H1 (cell line): ENCODE data around the gene FBXO41. TPM values are rescaled to one million over a fixed set of nuclear protein-coding genes. Genes with fewer than 3 reads are reported as not detected.

ENCODE experiments used
- CTCF ChIA-PET: fragments of 300-600 bp; sonication (Branson Sonifier 250); formaldehyde crosslinking; loops from one replicate; lab custom pipeline; 2021; ENCODE audit not compliant: partially characterized antibody; lab: Charles Lee
- POLR2A ChIA-PET: fragments of 300-600 bp; sonication (Branson Sonifier 250); formaldehyde crosslinking; loops from one replicate; lab custom pipeline; 2021; ENCODE audit warnings: inconsistent platforms; ENCODE audit not compliant: partially characterized antibody; lab: Charles Lee
- DNase-seq, 2 experiments: peaks; one replicate each; pipeline versions ENCODE4 v3.0.0 to v3.0.0-alpha.2; 2010 to 2022; ENCODE audit warnings: low spot score in 2 of 2, low read depth in 1 of 2, mixed read lengths in 1 of 2
- FAIRE-seq: peaks from 2 replicates; lab custom pipeline; 2011; peaks lifted over from hg19 to GRCh38; lab: Jason Lieb, UNC
- H2AFZ ChIP-seq: 2 replicates; pipeline ENCODE4 v1.8.1; 2012; ENCODE audit warnings: low read length, inconsistent platforms
- H2AK5ac ChIP-seq: 2 replicates; pipeline ENCODE4 v1.6.1; 2013; ENCODE audit warnings: low read depth, low read length
- H2BK120ac ChIP-seq: replicated peaks from 2 replicates; pipeline ENCODE3; 2013; ENCODE audit warnings: low read depth, low read length, inconsistent platforms
- H2BK12ac ChIP-seq: 2 replicates; pipeline ENCODE4 v1.6.1; 2013; ENCODE audit warnings: low read depth, low read length
- H2BK15ac ChIP-seq: 2 replicates; pipeline ENCODE4 v1.6.1; 2013; ENCODE audit warnings: low read length
- H2BK20ac ChIP-seq: 2 replicates; pipeline ENCODE4 v1.6.1; 2013; ENCODE audit warnings: low read length
- H2BK5ac ChIP-seq: 2 replicates; pipeline ENCODE4 v1.6.1; 2013; ENCODE audit warnings: low read depth, low read length
- H3K14ac ChIP-seq: 2 replicates; pipeline ENCODE4 v1.6.1; 2013; ENCODE audit warnings: inconsistent platforms; ENCODE audit not compliant: insufficient read length
- H3K18ac ChIP-seq: 2 replicates; pipeline ENCODE4 v1.6.1; 2013; ENCODE audit warnings: low read length; ENCODE audit errors: extremely low read depth
- H3K23ac ChIP-seq: 2 replicates; pipeline ENCODE4 v1.6.1; 2013; ENCODE audit warnings: inconsistent platforms; ENCODE audit not compliant: insufficient read length
- H3K23me2 ChIP-seq: 2 replicates; pipeline ENCODE4 v1.6.1; 2013; ENCODE audit warnings: low read depth, low read length
- H3K27ac ChIP-seq: 2 replicates; pipeline ENCODE4 v1.6.1; 2011; ENCODE audit warnings: low read depth, low read length, inconsistent platforms
- H3K27me3 ChIP-seq, 4 experiments: replicated peaks in 1 of 4; 1 replicate in 1 of 4; 2 replicates in 3 of 4; pipeline versions ENCODE4 v1.6.1 to v1.8.1; 2011 to 2013; ENCODE audit warnings: low read length in 3 of 4, mild to moderate bottlenecking in 3 of 4, inconsistent platforms in 2 of 4, mixed read lengths in 2 of 4, moderate library complexity in 1 of 4; ENCODE audit not compliant: control insufficient read depth in 3 of 4, insufficient read depth in 3 of 4; ENCODE audit errors: extremely low read depth in 1 of 4
- H3K36me3 ChIP-seq, 4 experiments: 2 replicates each; pipeline versions ENCODE4 v1.6.1 to v1.8.1; 2011 to 2013; ENCODE audit warnings: mild to moderate bottlenecking in 4 of 4, low read length in 3 of 4, moderate library complexity in 2 of 4, control low read depth in 1 of 4, inconsistent platforms in 1 of 4; ENCODE audit not compliant: insufficient read depth in 4 of 4, control insufficient read depth in 2 of 4
- H3K4ac ChIP-seq: replicated peaks from 2 replicates; pipeline ENCODE3; 2013; ENCODE audit warnings: low read length, low read depth, mixed read lengths, inconsistent platforms; ENCODE audit not compliant: insufficient read length
- H3K4me1 ChIP-seq, 4 experiments: replicated peaks in 1 of 4; 1 replicate in 1 of 4; 2 replicates in 3 of 4; pipeline versions ENCODE4 v1.6.1 to v1.8.1; 2011 to 2013; ENCODE audit warnings: low read length in 3 of 4, inconsistent platforms in 2 of 4, mixed read lengths in 1 of 4; ENCODE audit not compliant: insufficient read depth in 4 of 4, control insufficient read depth in 3 of 4
- H3K4me2 ChIP-seq, 2 experiments: 2 replicates each; pipeline versions ENCODE4 v1.6.1 to v1.8.1; 2011 to 2013; ENCODE audit warnings: low read depth in 2 of 2, low read length in 2 of 2, control low read depth in 1 of 2, inconsistent platforms in 1 of 2, mild to moderate bottlenecking in 1 of 2; ENCODE audit not compliant: insufficient read depth in 1 of 2
- H3K4me3 ChIP-seq, 4 experiments: fragments of 200-600, 300-600 bp in 1 of 4; sonication (generic), shearing (Covaris generic), sonication (Bioruptor Twin) in 1 of 4; 2 replicates each; pipeline versions ENCODE4 v1.5.1 to v1.8.1; 2011 to 2016; ENCODE audit warnings: low read length in 4 of 4, low read depth in 3 of 4, control low read depth in 2 of 4, inconsistent platforms in 2 of 4, mild to moderate bottlenecking in 2 of 4, mixed read lengths in 1 of 4, moderate library complexity in 1 of 4; ENCODE audit not compliant: insufficient read depth in 2 of 4; ENCODE audit errors: extremely low read depth in 1 of 4
- H3K56ac ChIP-seq: replicated peaks from 2 replicates; pipeline ENCODE3; 2013; ENCODE audit warnings: low read depth, mild to moderate bottlenecking, mixed read lengths, low read length, inconsistent platforms; ENCODE audit not compliant: insufficient read length
- H3K79me1 ChIP-seq: 2 replicates; pipeline ENCODE4 v1.6.1; 2013; ENCODE audit warnings: low read depth, low read length, control low read depth
- H3K79me2 ChIP-seq, 2 experiments: 2 replicates each; pipeline versions ENCODE4 v1.6.1 to v1.8.1; 2012 to 2013; ENCODE audit warnings: low read length in 2 of 2, mild to moderate bottlenecking in 2 of 2, inconsistent platforms in 1 of 2; ENCODE audit not compliant: insufficient read depth in 2 of 2, control insufficient read depth in 1 of 2
- H3K9ac ChIP-seq, 4 experiments: replicated peaks in 1 of 4; 1 replicate in 1 of 4; 2 replicates in 3 of 4; pipeline versions ENCODE4 v1.6.1 to v1.8.1; 2011 to 2013; ENCODE audit warnings: low read depth in 3 of 4, low read length in 3 of 4, control low read depth in 2 of 4, mild to moderate bottlenecking in 2 of 4, moderate library complexity in 2 of 4, inconsistent platforms in 1 of 4; ENCODE audit errors: extremely low read depth in 1 of 4
- H3K9me3 ChIP-seq, 2 experiments: 2 replicates each; pipeline versions ENCODE4 v1.6.1 to v1.8.1; 2012 to 2013; ENCODE audit warnings: mild to moderate bottlenecking in 2 of 2, moderate library complexity in 2 of 2, control low read depth in 1 of 2, inconsistent platforms in 1 of 2, low read depth in 1 of 2, low read length in 1 of 2, mixed read lengths in 1 of 2; ENCODE audit not compliant: insufficient read depth in 2 of 2
- H4K20me1 ChIP-seq, 2 experiments: replicated peaks in 1 of 2; 2 replicates each; pipeline versions ENCODE3 to v1.8.1; 2011 to 2013; ENCODE audit warnings: inconsistent platforms in 2 of 2, low read length in 2 of 2, mild to moderate bottlenecking in 1 of 2; ENCODE audit not compliant: insufficient read depth in 2 of 2, control insufficient read depth in 1 of 2
- H4K5ac ChIP-seq: 2 replicates; pipeline ENCODE4 v1.6.1; 2013; ENCODE audit warnings: low read length, low read depth, mixed read lengths, inconsistent platforms; ENCODE audit not compliant: insufficient read length
- H4K8ac ChIP-seq: 2 replicates; pipeline ENCODE4 v1.8.0; 2013; ENCODE audit warnings: mild to moderate bottlenecking, moderate library complexity, low read length, inconsistent platforms; ENCODE audit not compliant: insufficient read depth; ENCODE audit errors: extremely low read depth
- H4K91ac ChIP-seq: replicated peaks from 2 replicates; pipeline ENCODE3; 2013; ENCODE audit warnings: low read length, mixed read lengths, inconsistent platforms; ENCODE audit not compliant: insufficient read length
- BACH1 ChIP-seq: IDR thresholded peaks from 2 replicates; pipeline ENCODE4 v1.6.1; 2012; ENCODE audit warnings: low read length, improper control_type of control experiment
- CBX8 ChIP-seq: fragments of 300-800, 300-1000 bp; sonication (generic); IDR thresholded peaks from 2 replicates; pipeline ENCODE4 v1.7.1; 2016; ENCODE audit warnings: low read depth, low read length, borderline replicate concordance
- RAD21 ChIP-seq, 2 experiments: IDR thresholded peaks in 1 of 2; conservative IDR thresholded peaks in 1 of 2; 2 replicates each; pipeline ENCODE4 v1.6.1; 2011; ENCODE audit warnings: low read depth in 2 of 2, low read length in 2 of 2, improper control_type of control experiment in 1 of 2, inconsistent platforms in 1 of 2, mild to moderate bottlenecking in 1 of 2, moderate library complexity in 1 of 2
- RBBP5 ChIP-seq: IDR thresholded peaks from 2 replicates; pipeline ENCODE4 v1.7.1; 2012; ENCODE audit warnings: low read depth, mild to moderate bottlenecking, inconsistent platforms, low read length, moderate library complexity, borderline replicate concordance
- RXRA ChIP-seq: IDR thresholded peaks from 2 replicates; pipeline ENCODE4 v1.6.1; 2011; ENCODE audit warnings: low read depth, mild to moderate bottlenecking, low read length, moderate library complexity; ENCODE audit not compliant: insufficient read depth
- SP1 ChIP-seq: IDR thresholded peaks from 2 replicates; pipeline ENCODE4 v1.6.1; 2011; ENCODE audit warnings: low read depth, low read length
- TAF1 ChIP-seq: IDR thresholded peaks from 2 replicates; pipeline ENCODE4 v1.6.1; 2011; ENCODE audit warnings: mild to moderate bottlenecking, low read depth, low read length
- WGBS, 2 experiments: shearing (Covaris generic) in 1 of 2; methylation state at CpG; one replicate each; pipeline versions ENCODE4 v1.1.6 to v1.1.7; 2013 to 2015; ENCODE audit warnings: low lambda C conversion rate in 2 of 2, mixed read lengths in 2 of 2, inconsistent platforms in 1 of 2, low coverage in 1 of 2, missing lambda C conversion rate in 1 of 2; ENCODE audit not compliant: insufficient replicate concordance in 2 of 2, insufficient coverage in 1 of 2, insufficient read length in 1 of 2; ENCODE audit errors: extremely low coverage in 1 of 2, missing lambda C conversion rate in 1 of 2; 5-methylcytosine and 5-hydroxymethylcytosine counted together
- polyA plus RNA-seq, 7 experiments: library from polyadenylated mRNA; depleted of rRNA in 3 of 7; stranded (reverse) in 5 of 7; unstranded in 2 of 7; fragments of >200 nt in 5 of 7; fragments of 200-250 nt in 2 of 7; gene quantifications; 1 replicate in 5 of 7; 2 replicates in 1 of 7; 4 replicates in 1 of 7; pipeline versions ENCODE4 v1.2.1 to v1.2.3, GENCODE V29; 2011 to 2013; ENCODE audit warnings: missing spikeins in 2 of 7, mixed read lengths in 2 of 7
- total RNA-seq: library from RNA; stranded (reverse); fragmentation: NEBNext Ultra II Directional; extraction: Animal tissue kit (Norgen Biotek cat#: 25700); gene quantifications from 2 replicates; pipeline ENCODE4 v1.2.1, GENCODE V29; 2021
- TF ChIP-seq, protein P1 (sequence below): IDR thresholded peaks from 2 replicates; pipeline ENCODE4 v1.6.1; 2011; ENCODE audit warnings: low read length, improper control_type of control experiment
- TF ChIP-seq, protein P2 (sequence below), 3 experiments: IDR thresholded peaks; 1 replicate in 2 of 3; 2 replicates in 1 of 3; pipeline versions ENCODE4 v1.5.1 to v1.6.1; 2011; ENCODE audit warnings: low read length in 3 of 3, mild to moderate bottlenecking in 3 of 3, inconsistent platforms in 2 of 3, low read depth in 1 of 3, moderate library complexity in 1 of 3; ENCODE audit not compliant: insufficient read depth in 1 of 3; ENCODE audit errors: control extremely low read depth in 1 of 3

FBXO41 gene
- total and polyA plus RNA-seq, 2 of the 8 experiments (the other 6 are each of a cell fraction or from before 2014, with no cell fraction given) = 11.2 to 14.3 TPM

DNA sequence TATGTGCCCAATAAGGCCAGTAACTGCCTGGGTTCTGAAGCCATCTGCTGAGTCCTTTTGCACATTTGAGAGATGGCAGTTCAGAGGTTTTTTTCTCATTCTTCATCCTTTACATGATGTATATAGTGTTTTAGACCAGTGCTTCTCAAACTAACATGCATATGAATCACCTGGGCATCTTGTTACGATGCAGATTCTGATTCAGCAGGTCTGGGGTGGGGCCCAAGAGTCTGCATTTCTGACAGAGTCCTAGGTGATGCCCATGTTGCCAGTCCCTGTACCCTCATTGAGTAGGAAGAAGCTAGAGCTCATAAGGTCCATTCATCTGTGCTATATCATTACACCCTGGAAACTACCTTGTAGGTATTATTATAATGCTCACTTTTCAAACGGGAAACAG lies 66.5 kb downstream of the FBXO41 start:
- peaks cover 15% of the 10 kb centered on the region for H3K79me1 ChIP-seq
- H3K27me3 ChIP-seq = peaks cover 0 to 3% (median 0%) of the 10 kb centered on the region in 4 experiments; a peak in 1 of 7 replicates
- ChIA-PET POLR2A (interaction anchor here (1.4 to 11.5 kb wide), 5 partner anchors 10 to 40 kb away, joined by 4 to 113 read pairs (median 6); partner anchors contain the start of genes CCT7, NOTO and PRADC1), CTCF (interaction anchor here (0.9 to 2.1 kb wide), 7 partner anchors 15 to 322 kb away, joined by 3 to 7 read pairs (median 3); partner anchors contain the start of gene NOTO)
- no peak overlapping the region for H2BK15ac ChIP-seq
- no peak overlapping the region for H4K5ac ChIP-seq
- no peak overlapping the region for H3K14ac ChIP-seq
- no peak overlapping the region for H3K27ac ChIP-seq
- H3K4me3 ChIP-seq = no peak overlapping the region
- no peak overlapping the region for H3K4me2 ChIP-seq
- no peak overlapping the region for H4K91ac ChIP-seq
- WGBS, 2 experiments = 82% methylated on average over 2 of the region's 2 CpGs; no CpG with 5 or more reads in 1 of the 2 experiments
- no peak overlapping the region for H2BK5ac ChIP-seq
- H4K20me1 ChIP-seq = peaks cover 3 to 4% of the 10 kb centered on the region in 2 experiments
- no peak overlapping the region for H3K9ac ChIP-seq
- H3K56ac ChIP-seq = no peak overlapping the region
- DNase-seq = no peak
- no peak for FAIRE-seq
- no peak overlapping the region for H3K23ac ChIP-seq
- peaks cover 4 to 15% (median 7%) of the 10 kb centered on the region in 4 experiments; a peak in 7 of 8 replicates for H3K36me3 ChIP-seq
- H3K4ac ChIP-seq = no peak overlapping the region
- H4K8ac ChIP-seq = no peak overlapping the region
- H2BK120ac ChIP-seq = no peak overlapping the region
- no peak overlapping the region for H2BK20ac ChIP-seq
- no peak overlapping the region for H2AK5ac ChIP-seq
- H3K18ac ChIP-seq = no peak overlapping the region
- H2AFZ ChIP-seq = no peak overlapping the region
- H3K79me2 ChIP-seq = peaks cover 5 to 38% of the 10 kb centered on the region in 2 experiments
- peaks cover 0 to 3% (median 2%) of the 10 kb centered on the region in 4 experiments; a peak in 4 of 7 replicates for H3K4me1 ChIP-seq
- H3K23me2 ChIP-seq = peaks cover 3% of the 10 kb centered on the region; the same call in 1 of the 2 replicates
- no peaks in the 10 kb centered on the region for H3K9me3 ChIP-seq
- no peak overlapping the region for H2BK12ac ChIP-seq
- no peak for TF ChIP-seq RBBP5
- no peak for TF ChIP-seq RXRA
- TF ChIP-seq, protein P1, sequence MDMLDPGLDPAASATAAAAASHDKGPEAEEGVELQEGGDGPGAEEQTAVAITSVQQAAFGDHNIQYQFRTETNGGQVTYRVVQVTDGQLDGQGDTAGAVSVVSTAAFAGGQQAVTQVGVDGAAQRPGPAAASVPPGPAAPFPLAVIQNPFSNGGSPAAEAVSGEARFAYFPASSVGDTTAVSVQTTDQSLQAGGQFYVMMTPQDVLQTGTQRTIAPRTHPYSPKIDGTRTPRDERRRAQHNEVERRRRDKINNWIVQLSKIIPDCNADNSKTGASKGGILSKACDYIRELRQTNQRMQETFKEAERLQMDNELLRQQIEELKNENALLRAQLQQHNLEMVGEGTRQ = no peak
- TF ChIP-seq CBX8 = no peak
- TF ChIP-seq, protein P2, sequence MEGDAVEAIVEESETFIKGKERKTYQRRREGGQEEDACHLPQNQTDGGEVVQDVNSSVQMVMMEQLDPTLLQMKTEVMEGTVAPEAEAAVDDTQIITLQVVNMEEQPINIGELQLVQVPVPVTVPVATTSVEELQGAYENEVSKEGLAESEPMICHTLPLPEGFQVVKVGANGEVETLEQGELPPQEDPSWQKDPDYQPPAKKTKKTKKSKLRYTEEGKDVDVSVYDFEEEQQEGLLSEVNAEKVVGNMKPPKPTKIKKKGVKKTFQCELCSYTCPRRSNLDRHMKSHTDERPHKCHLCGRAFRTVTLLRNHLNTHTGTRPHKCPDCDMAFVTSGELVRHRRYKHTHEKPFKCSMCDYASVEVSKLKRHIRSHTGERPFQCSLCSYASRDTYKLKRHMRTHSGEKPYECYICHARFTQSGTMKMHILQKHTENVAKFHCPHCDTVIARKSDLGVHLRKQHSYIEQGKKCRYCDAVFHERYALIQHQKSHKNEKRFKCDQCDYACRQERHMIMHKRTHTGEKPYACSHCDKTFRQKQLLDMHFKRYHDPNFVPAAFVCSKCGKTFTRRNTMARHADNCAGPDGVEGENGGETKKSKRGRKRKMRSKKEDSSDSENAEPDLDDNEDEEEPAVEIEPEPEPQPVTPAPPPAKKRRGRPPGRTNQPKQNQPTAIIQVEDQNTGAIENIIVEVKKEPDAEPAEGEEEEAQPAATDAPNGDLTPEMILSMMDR (IDR thresholded peaks at IDR 0.05; ENCODE audit: control extremely low read depth in 1 of 3, insufficient read depth in 1 of 3, low read depth in 1 of 3, low read length in 3 of 3) = no peak
- no peak for TF ChIP-seq BACH1
- no peak for TF ChIP-seq SP1
- no peak for TF ChIP-seq RAD21 (IDR thresholded peaks at IDR 0.05 in 1 of 2, conservative IDR thresholded peaks at IDR 0.05 in 1 of 2; ENCODE audit: low read depth in 2 of 2, low read length in 2 of 2)
- no peak for TF ChIP-seq TAF1
